ENCODE measurements around the gene LUC7L2. TPM values are rescaled to one million over a fixed set of nuclear protein-coding genes. Genes with fewer than 3 reads are reported as not detected.

LUC7L2 gene, protein sequence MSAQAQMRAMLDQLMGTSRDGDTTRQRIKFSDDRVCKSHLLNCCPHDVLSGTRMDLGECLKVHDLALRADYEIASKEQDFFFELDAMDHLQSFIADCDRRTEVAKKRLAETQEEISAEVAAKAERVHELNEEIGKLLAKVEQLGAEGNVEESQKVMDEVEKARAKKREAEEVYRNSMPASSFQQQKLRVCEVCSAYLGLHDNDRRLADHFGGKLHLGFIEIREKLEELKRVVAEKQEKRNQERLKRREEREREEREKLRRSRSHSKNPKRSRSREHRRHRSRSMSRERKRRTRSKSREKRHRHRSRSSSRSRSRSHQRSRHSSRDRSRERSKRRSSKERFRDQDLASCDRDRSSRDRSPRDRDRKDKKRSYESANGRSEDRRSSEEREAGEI
- total RNA-seq (2021): 81.2 and 84.5 TPM in 2 replicates
- long read RNA-seq, transcript LUC7L2-202 (10 exons, 2,645 nt): major isoform, 381 of 530 reads
- long read RNA-seq, partial matches to known transcripts: 101 of 530 reads
- long read RNA-seq, other reads (novel, unspliced or antisense): 47 of 530 reads

DNA sequence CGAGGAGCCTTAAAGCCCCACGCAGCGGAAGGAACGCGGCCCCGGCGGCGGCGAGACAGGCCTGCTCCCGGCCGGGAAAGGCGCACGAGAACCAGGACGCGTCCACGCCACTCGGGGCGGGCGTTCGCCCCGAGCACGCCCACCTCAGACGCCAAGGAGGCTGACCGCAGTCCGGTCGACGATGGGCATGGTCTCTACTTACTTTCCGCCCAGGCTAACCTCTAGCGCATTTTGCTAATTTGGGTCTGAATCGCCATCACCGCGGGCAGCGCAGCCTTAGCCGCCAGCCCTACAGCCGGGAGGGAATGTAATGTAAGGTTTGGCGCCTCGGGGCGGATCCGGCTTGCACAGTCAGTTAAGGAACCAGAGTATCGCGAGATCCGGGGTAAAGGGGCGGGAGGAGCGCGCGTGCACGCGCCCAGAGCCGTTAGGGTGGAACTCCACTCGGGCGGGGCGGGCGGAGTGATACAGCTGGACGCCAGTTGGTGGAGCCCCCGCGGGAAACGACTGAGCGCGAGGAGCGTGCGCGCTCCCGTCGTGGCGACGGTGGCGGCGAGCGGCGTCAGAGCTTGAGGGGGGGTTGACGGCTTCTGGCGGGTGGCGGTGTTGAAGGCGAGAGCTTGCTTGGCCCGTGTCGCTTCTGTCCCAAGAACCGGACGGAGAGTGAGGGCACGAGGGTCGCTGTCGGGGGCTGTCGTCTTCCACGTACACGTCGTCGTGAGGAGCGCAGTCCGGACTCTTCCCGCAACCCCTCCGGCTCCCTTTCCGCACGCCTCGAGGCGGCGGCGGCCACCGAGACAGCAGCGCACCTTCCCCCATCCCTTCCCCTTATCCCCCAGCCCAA, at the start of gene LUC7L2:
Gene LUC7L2, plus strand, starts transcription at position 529 of the 844 bp plus-strand sequence. CDS start 368 bp downstream, outside the sequence.
- no peaks in the 10 kb centered on the region; the same call in 1 of the 2 replicates for H3K4me1 ChIP-seq (ENCODE audit: insufficient read depth, low read length)

More for the DNA sequence above, at the start of gene LUC7L2:
- peak within 1 kb of the TSS; percentile 99 to 100 (median 100) for H3K27ac Mint-ChIP-seq
- Histone ChIP-seq H2BK20ac (ENCODE audit: low read depth, low read length, poor library complexity, severe bottlenecking) (no peak within 1 kb of the TSS), H3K23me2 (ENCODE audit: insufficient read length, low read depth, low read length, poor library complexity, severe bottlenecking) (peaks cover 6% of the 10 kb centered on the region), H3K4me2 (ENCODE audit: insufficient read depth, insufficient read length, low read length) (peak within 1 kb of the TSS; percentile 80), H3K79me2 (ENCODE audit: insufficient read depth, low read length) (peaks cover 23% of the 10 kb centered on the region; the same call in 1 of the 2 replicates), H3K27ac (ENCODE audit: insufficient read length, low read depth, low read length) (peak within 1 kb of the TSS; percentile 99), H3K23ac (ENCODE audit: insufficient read length, low read depth, low read length) (no peak within 1 kb of the TSS), H4K5ac (ENCODE audit: insufficient read length, low read depth, low read length) (peak within 1 kb of the TSS; percentile 45), H4K8ac (replicated peaks; ENCODE audit: insufficient read length, low read depth, low read length) (no peak within 1 kb of the TSS), H3K9ac (ENCODE audit: extremely low read depth, insufficient read length, low read length) (peak within 1 kb of the TSS; percentile 96), H2AFZ (ENCODE audit: low read length) (no peak within 1 kb of the TSS), H3K14ac (ENCODE audit: insufficient read depth, low read length) (peak within 1 kb of the TSS; percentile 95), H4K91ac (ENCODE audit: insufficient read length, low read depth, low read length) (no peak within 1 kb of the TSS), H4K20me1 (ENCODE audit: control insufficient read depth, insufficient read depth, insufficient read length) (no peaks in the 10 kb centered on the region), H3K4ac (ENCODE audit: low read depth, low read length) (peak within 1 kb of the TSS; percentile 74), H2BK5ac (ENCODE audit: insufficient read length, low read length) (peak within 1 kb of the TSS; percentile 1), H2BK120ac (ENCODE audit: low read depth, low read length, poor library complexity, severe bottlenecking) (peak within 1 kb of the TSS; percentile 83), H3T11ph (ENCODE audit: low read length) (peak within 1 kb of the TSS; percentile 79), H3K27me3 (ENCODE audit: insufficient read depth, low read length) (no peaks in the 10 kb centered on the region), H2AK5ac (ENCODE audit: insufficient read length, low read length) (no peak within 1 kb of the TSS), H2BK15ac (ENCODE audit: low read depth, low read length) (no peak within 1 kb of the TSS), H3K18ac (ENCODE audit: insufficient read length, low read depth, low read length) (peak within 1 kb of the TSS; percentile 94), H2BK12ac (ENCODE audit: insufficient read length, low read depth, low read length) (no peak within 1 kb of the TSS), H3K56ac (ENCODE audit: insufficient read length, low read depth, low read length) (no peak within 1 kb of the TSS), H3K79me1 (ENCODE audit: insufficient read depth, low read depth, low read length, poor library complexity, severe bottlenecking) (no peaks in the 10 kb centered on the region), H3K9me3 (ENCODE audit: control insufficient read depth, low read depth, low read length) (no peaks in the 10 kb centered on the region)
- H3K4me1 Mint-ChIP-seq: peaks cover 24 to 36% of the 10 kb centered on the region in 2 experiments
- H3K27me3 Mint-ChIP-seq (ENCODE audit: low read depth): no peaks in the 10 kb centered on the region
- DNase-seq: peak; percentile 99
- peaks cover 3 to 14% (median 9%) of the 10 kb centered on the region in 3 experiments; a peak in 6 of 7 replicates for H3K36me3 Mint-ChIP-seq (ENCODE audit: insufficient read depth in 1 of 3, low read depth in 3 of 3)
- no CpG with 5 or more reads among the region's 98 CpGs for WGBS (ENCODE audit: extremely low coverage, insufficient read length, low lambda C conversion rate)
- TF ChIP-seq, protein P1, sequence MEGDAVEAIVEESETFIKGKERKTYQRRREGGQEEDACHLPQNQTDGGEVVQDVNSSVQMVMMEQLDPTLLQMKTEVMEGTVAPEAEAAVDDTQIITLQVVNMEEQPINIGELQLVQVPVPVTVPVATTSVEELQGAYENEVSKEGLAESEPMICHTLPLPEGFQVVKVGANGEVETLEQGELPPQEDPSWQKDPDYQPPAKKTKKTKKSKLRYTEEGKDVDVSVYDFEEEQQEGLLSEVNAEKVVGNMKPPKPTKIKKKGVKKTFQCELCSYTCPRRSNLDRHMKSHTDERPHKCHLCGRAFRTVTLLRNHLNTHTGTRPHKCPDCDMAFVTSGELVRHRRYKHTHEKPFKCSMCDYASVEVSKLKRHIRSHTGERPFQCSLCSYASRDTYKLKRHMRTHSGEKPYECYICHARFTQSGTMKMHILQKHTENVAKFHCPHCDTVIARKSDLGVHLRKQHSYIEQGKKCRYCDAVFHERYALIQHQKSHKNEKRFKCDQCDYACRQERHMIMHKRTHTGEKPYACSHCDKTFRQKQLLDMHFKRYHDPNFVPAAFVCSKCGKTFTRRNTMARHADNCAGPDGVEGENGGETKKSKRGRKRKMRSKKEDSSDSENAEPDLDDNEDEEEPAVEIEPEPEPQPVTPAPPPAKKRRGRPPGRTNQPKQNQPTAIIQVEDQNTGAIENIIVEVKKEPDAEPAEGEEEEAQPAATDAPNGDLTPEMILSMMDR (conservative IDR thresholded peaks at IDR 0.05): no peak
- H3K4me3 Mint-ChIP-seq: peak within 1 kb of the TSS; percentile 87 to 96
- no peaks in the 10 kb centered on the region; a peak in 1 of 5 replicates for H3K9me3 Mint-ChIP-seq
